H1 (cell line): ENCODE results near the gene FUBP3.

ENCODE experiments used
- ATF2 ChIP-seq: IDR thresholded peaks from 2 replicates; pipeline ENCODE4 v1.6.1; 2012; ENCODE audit warnings: low read length, inconsistent platforms
- CTCF ChIP-seq, 3 experiments: IDR thresholded peaks; 1 replicate in 2 of 3; 2 replicates in 1 of 3; pipeline versions ENCODE4 v1.5.1 to v1.6.1; 2011; ENCODE audit warnings: low read length in 3 of 3, mild to moderate bottlenecking in 3 of 3, inconsistent platforms in 2 of 3, low read depth in 1 of 3, moderate library complexity in 1 of 3; ENCODE audit not compliant: insufficient read depth in 1 of 3; ENCODE audit errors: control extremely low read depth in 1 of 3
- EGR1 ChIP-seq: IDR thresholded peaks from 2 replicates; pipeline ENCODE4 v1.6.1; 2011; ENCODE audit warnings: low read depth, low read length, borderline replicate concordance
- GABPA ChIP-seq: IDR thresholded peaks from 2 replicates; pipeline ENCODE4 v1.6.1; 2011; ENCODE audit warnings: mild to moderate bottlenecking, low read length, moderate library complexity, borderline replicate concordance; ENCODE audit not compliant: insufficient read depth
- NRF1 ChIP-seq: IDR thresholded peaks from 2 replicates; pipeline ENCODE4 v1.6.1; 2011; ENCODE audit warnings: mild to moderate bottlenecking, low read depth, low read length, improper control_type of control experiment
- POLR2AphosphoS5 ChIP-seq: IDR thresholded peaks from 2 replicates; pipeline ENCODE4 v1.6.1; 2011; ENCODE audit warnings: low read depth, low read length
- TAF1 ChIP-seq: IDR thresholded peaks from 2 replicates; pipeline ENCODE4 v1.6.1; 2011; ENCODE audit warnings: mild to moderate bottlenecking, low read depth, low read length
- TCF12 ChIP-seq: IDR thresholded peaks from 2 replicates; pipeline ENCODE4 v1.6.1; 2011; ENCODE audit warnings: low read depth, mild to moderate bottlenecking, low read length

- TF ChIP-seq TCF12: no peak
- no peak for TF ChIP-seq EGR1
- no peak for TF ChIP-seq CTCF (IDR thresholded peaks at IDR 0.05; ENCODE audit: control extremely low read depth in 1 of 3, insufficient read depth in 1 of 3, low read depth in 1 of 3, low read length in 3 of 3)
- TF ChIP-seq TAF1: no peak
- TF ChIP-seq POLR2AphosphoS5: no peak
- TF ChIP-seq NRF1: no peak
- TF ChIP-seq ATF2: no peak
- no peak for TF ChIP-seq GABPA
Observed at GRCh38 chr9:130544364-130544763, 35.0 kb upstream of the FUBP3 start.
